Kidney epithelial cell (primary cell): ENCODE measurements around the gene MEP1A. TPM values are rescaled to one million over a fixed set of nuclear protein-coding genes. Genes with fewer than 3 reads are reported as not detected.
"Not testable (repeated sequence)": the region's sequence is repeated elsewhere in the genome, so short reads cannot be mapped to it uniquely, and the experiment has no call there.

Experiments used
- DNase-seq: peaks from one replicate; pipeline ENCODE4 v3.0.0-alpha.2; 2010; ENCODE audit warnings: low read depth
- H3K27me3 ChIP-seq: 2 replicates; pipeline ENCODE4 v1.6.0; 2011; ENCODE audit warnings: low read length; ENCODE audit not compliant: control insufficient read depth, insufficient read depth
- H3K36me3 ChIP-seq: 2 replicates; pipeline ENCODE4 v1.5.1; 2011; ENCODE audit warnings: low read length; ENCODE audit not compliant: control insufficient read depth, insufficient read depth
- H3K4me3 ChIP-seq: 2 replicates; pipeline ENCODE4 v1.5.1; 2011; ENCODE audit warnings: low read depth, mild to moderate bottlenecking, control low read depth, low read length
- CTCF ChIP-seq: IDR thresholded peaks from 2 replicates; pipeline ENCODE4 v1.5.1; 2011; ENCODE audit warnings: mild to moderate bottlenecking, moderate library complexity, low read length, control low read depth, inconsistent platforms; ENCODE audit not compliant: insufficient read depth, poor library complexity, severe bottlenecking
- total RNA-seq: library from RNA; depleted of rRNA; stranded (reverse); fragments of >200 nt; gene quantifications from 2 replicates; pipeline ENCODE4 v1.2.3, GENCODE V29; 2015

The MEP1A gene
- not detected in 2 replicates for total RNA-seq

GRCh38 chr6:46793138-46793537 lies at the start of gene MEP1A:
TSS of gene MEP1A (plus strand) at chr6:46793389. CDS start at chr6:46793399, 10 bp downstream.
- DNase-seq: no peak
- H3K36me3 ChIP-seq: no peaks in the 10 kb centered on the region
- H3K4me3 ChIP-seq: no peak within 1 kb of the TSS
- no peak for TF ChIP-seq CTCF
- H3K27me3 ChIP-seq: no peaks in the 10 kb centered on the region

GRCh38 chr6:46743425-46744158 lies 49.6 kb upstream of the MEP1A start:
- no peak for DNase-seq
- TF ChIP-seq CTCF: no peak
- no peaks in the 10 kb centered on the region for H3K36me3 ChIP-seq
- H3K27me3 ChIP-seq: no peaks in the 10 kb centered on the region
- H3K4me3 ChIP-seq: no peak overlapping the region

- H3K4me3 ChIP-seq, DNase-seq: not testable (repeated sequence)
These were observed 48.9 kb upstream of the MEP1A start for GRCh38 chr6:46744159-46744725.

GRCh38 chr6:46745973-46746372 lies 47.2 kb upstream of the MEP1A start:
- DNase-seq: no peak
- TF ChIP-seq CTCF: no peak
- H3K4me3 ChIP-seq: no peak overlapping the region
- H3K27me3 ChIP-seq: no peaks in the 10 kb centered on the region
- no peaks in the 10 kb centered on the region for H3K36me3 ChIP-seq

More at GRCh38 chr6:46744159-46744725, 48.9 kb upstream of the MEP1A start:
- H3K27me3 ChIP-seq, H3K36me3 ChIP-seq: not testable (repeated sequence)

GRCh38 chr6:46746696-46747095 lies 46.5 kb upstream of the MEP1A start, which contains the start of gene ANKRD66:
TSS of gene ANKRD66 (plus strand) at chr6:46746933. CDS start at chr6:46751949, 5,016 bp downstream.
- no peaks in the 10 kb centered on the region for H3K36me3 ChIP-seq
- TF ChIP-seq CTCF: no peak
- no peak within 1 kb of the TSS for H3K4me3 ChIP-seq
- no peaks in the 10 kb centered on the region for H3K27me3 ChIP-seq
- DNase-seq: no peak

GRCh38 chr6:46748940-46749503 lies 44.2 kb upstream of the MEP1A start:
- DNase-seq: no peak
- no peak for TF ChIP-seq CTCF
- no peaks in the 10 kb centered on the region for H3K27me3 ChIP-seq
- no peaks in the 10 kb centered on the region for H3K36me3 ChIP-seq
- no peak overlapping the region for H3K4me3 ChIP-seq
